Measurements from ENCODE around the gene RAB1B. TPM values are rescaled to one million over a fixed set of nuclear protein-coding genes. Genes with fewer than 3 reads are reported as not detected.

Gene RAB1B
- total RNA-seq, result 93.0 and 102 TPM in 2 replicates

GRCh38 chr11:66268244-66268951 lies at the start of gene RAB1B:
Gene RAB1B (plus strand): TSS chr11:66268639. CDS start chr11:66268680, 41 bp downstream.

GRCh38 chr11:66277471-66278362 lies 9.3 kb downstream of the RAB1B start, which contains the start of gene CNIH2:
Gene CNIH2 (plus strand): TSS chr11:66278175. CDS start chr11:66278457, 282 bp downstream.

DNA sequence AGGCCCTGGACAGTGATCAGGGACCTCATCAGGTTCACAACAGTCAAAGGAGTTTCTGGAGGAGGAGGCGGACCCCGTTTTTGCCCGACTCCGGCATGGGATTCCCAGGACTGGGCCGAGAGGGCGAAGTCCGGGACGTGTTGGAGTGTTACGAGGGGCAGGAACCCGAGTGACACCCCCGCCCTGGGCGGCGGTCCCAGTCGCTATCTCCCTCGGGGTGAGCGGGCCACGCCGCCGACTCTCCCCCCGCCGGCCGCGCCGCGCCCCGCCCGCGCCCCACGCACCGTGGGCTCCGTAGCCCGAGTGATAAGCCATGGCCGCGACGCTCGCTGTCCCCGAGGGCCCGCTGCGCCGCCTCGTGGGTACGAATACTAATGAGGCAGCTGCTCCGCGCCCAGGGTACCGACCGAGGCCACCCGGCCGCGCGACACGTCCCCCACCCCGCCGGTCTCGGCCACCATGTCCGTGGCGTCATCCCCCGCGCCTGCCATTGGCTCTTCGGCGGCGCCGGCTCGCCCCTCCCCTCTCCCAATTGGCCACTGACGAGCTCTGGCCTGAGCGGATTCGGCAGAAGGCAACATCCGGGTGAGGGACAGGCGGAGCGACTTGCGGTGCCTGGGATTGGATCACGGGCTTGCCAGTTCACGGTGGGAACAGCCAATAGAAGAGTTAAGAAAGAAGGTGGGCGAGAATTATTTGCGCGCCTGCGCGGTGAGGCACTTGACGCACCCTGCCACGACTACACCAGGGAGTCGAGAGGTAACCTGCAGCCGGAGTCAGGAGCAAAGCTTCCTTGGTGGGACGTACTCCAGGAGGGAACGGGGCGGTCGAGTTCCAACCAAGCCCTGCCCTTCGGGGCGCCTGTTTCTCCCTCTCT lies 20.5 kb downstream of the RAB1B start, which contains the start of gene YIF1A:
Gene YIF1A, minus strand, starts transcription at position 473 of the 877 bp plus-strand sequence. Its CDS starts 158 bp downstream, at position 315.

GRCh38 chr11:66291706-66292542 lies 23.5 kb downstream of the RAB1B start, which contains the start of gene TMEM151A:
Gene TMEM151A (plus strand): TSS chr11:66291894. CDS start chr11:66292014, 120 bp downstream.

DNA sequence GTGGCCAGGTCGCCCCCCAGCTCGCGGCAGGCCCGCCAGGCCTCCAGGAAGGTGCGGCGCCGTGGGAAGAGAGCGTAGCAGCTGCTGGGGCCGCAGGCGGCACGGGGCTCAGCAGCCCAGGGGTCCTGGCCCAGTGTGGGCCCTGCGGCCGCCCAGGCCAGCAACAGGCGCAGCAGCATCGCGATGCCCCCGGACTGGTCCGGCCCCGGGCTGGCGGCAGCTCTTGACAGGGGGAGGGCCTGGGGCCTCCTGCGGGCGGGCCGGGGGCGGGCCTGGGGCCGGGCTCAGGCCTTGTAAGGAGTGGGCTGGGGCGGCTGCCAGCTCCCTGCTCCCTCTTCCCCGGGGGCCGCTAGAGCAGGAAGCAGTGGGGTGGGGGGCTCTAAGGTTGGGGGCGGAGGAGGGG lies 48.4 kb downstream of the RAB1B start, which contains the start of gene CD248:
Gene CD248, minus strand, starts transcription at position 196 of the 403 bp plus-strand sequence. Its CDS starts 17 bp downstream, at position 179.

Other genes starting within 250 kb of the RAB1B start
- gene CATSPER1, start 242.2 kb upstream of the RAB1B start, total RNA-seq, result 0.13 and 0.19 TPM in 2 replicates
- gene GAL3ST3, start 219.5 kb upstream of the RAB1B start, total RNA-seq, result not detected in 2 replicates
- gene SF3B2, start 216.3 kb upstream of the RAB1B start, total RNA-seq, result 127 and 134 TPM in 2 replicates
- 23.9 and 47.6 TPM in 2 replicates for gene PACS1, start 198.4 kb upstream of the RAB1B start, total RNA-seq
- 14.9 and 17.7 TPM in 2 replicates for gene KLC2, start 10.9 kb upstream of the RAB1B start, total RNA-seq
- gene CNIH2, start 9.5 kb downstream of the RAB1B start, total RNA-seq, result 0.37 and 0.40 TPM in 2 replicates
- gene YIF1A, start 20.5 kb downstream of the RAB1B start, total RNA-seq, result 143 and 183 TPM in 2 replicates
- gene TMEM151A, start 23.3 kb downstream of the RAB1B start, total RNA-seq, result 0.13 and 0.25 TPM in 2 replicates
- gene CD248, start 48.4 kb downstream of the RAB1B start, total RNA-seq, result 21.9 and 23.3 TPM in 2 replicates
- 19.5 and 25.9 TPM in 2 replicates for gene RIN1, start 67.8 kb downstream of the RAB1B start, total RNA-seq
- 50.1 and 58.0 TPM in 2 replicates for gene BRMS1, start 76.5 kb downstream of the RAB1B start, total RNA-seq
- gene B4GAT1, start 79.0 kb downstream of the RAB1B start, total RNA-seq, result 38.4 and 46.9 TPM in 2 replicates
- under 0.01 and 0.12 TPM in 2 replicates for gene SLC29A2, start 103.1 kb downstream of the RAB1B start, total RNA-seq
- not detected in 2 replicates for gene NPAS4, start 152.4 kb downstream of the RAB1B start, total RNA-seq
- gene MRPL11, start 170.2 kb downstream of the RAB1B start, total RNA-seq, result 32.0 and 32.1 TPM in 2 replicates
- 11.1 TPM in 2 replicates for gene PELI3, start 198.3 kb downstream of the RAB1B start, total RNA-seq
- gene DPP3, start 211.8 kb downstream of the RAB1B start, total RNA-seq, result 41.3 and 58.4 TPM in 2 replicates
- 25.4 and 28.5 TPM in 2 replicates for gene BBS1, start 242.0 kb downstream of the RAB1B start, total RNA-seq